OCI-LY3 (cell line): ENCODE results near the gene RAC3.

Experiments
- EZH2phosphoT487 ChIP-seq: fragments of 200-600 bp; shearing (Covaris generic); IDR thresholded peaks from 2 replicates; pipeline ENCODE4 v1.6.1; 2018; ENCODE audit warnings: antibody characterized with exemption, mixed run types, low read depth
- TF ChIP-seq, protein P1 (sequence below): fragments of 200-600, 300-600 bp; sonication (generic); IDR thresholded peaks from 2 replicates; pipeline ENCODE4 v1.5.1; 2014; ENCODE audit warnings: antibody characterized with exemption, low read length, low read depth

DNA sequence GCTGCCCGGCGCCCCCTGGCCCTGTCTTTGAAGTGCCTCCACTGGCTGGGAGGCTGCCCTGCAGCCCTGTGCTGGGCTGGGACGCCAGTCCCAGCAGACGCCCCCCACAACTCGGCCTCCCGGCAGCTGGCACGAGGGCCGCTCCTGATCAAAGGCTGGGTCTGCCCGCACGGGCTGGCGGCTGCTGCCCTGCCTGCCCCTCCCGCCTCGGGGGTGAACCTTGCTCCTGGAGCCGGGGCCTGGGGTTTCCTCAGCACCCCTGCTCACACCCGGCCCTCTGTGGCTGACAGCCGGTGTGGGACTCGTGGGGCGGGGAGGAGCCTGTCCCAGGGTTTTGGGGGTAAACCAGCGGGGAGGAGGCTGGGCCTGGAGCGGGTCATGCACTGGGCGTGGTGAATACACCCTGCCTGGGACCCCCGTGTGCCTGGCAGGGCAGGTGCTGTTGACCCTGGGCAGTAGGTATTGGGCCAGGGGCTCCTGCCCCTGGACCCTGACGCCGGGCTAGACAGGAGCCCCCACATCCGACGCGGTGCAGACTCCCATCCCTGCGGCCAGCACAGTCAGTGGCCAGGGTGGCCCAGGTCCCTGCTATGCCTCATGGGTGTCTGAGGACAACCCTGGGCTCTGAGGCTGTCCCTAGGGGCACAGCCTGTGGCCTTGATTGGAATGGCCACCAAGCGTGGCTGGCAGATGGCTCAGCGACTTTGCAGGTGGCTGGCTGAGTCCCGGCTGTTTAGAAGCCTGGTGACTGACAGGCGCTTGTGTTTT lies 30.5 kb upstream of the RAC3 start:
- TF ChIP-seq, protein P1, sequence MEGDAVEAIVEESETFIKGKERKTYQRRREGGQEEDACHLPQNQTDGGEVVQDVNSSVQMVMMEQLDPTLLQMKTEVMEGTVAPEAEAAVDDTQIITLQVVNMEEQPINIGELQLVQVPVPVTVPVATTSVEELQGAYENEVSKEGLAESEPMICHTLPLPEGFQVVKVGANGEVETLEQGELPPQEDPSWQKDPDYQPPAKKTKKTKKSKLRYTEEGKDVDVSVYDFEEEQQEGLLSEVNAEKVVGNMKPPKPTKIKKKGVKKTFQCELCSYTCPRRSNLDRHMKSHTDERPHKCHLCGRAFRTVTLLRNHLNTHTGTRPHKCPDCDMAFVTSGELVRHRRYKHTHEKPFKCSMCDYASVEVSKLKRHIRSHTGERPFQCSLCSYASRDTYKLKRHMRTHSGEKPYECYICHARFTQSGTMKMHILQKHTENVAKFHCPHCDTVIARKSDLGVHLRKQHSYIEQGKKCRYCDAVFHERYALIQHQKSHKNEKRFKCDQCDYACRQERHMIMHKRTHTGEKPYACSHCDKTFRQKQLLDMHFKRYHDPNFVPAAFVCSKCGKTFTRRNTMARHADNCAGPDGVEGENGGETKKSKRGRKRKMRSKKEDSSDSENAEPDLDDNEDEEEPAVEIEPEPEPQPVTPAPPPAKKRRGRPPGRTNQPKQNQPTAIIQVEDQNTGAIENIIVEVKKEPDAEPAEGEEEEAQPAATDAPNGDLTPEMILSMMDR, result no peak
- TF ChIP-seq EZH2phosphoT487, result no peak
